ENCODE measurements around the gene PLCH2. TPM values are rescaled to one million over a fixed set of nuclear protein-coding genes. Genes with fewer than 3 reads are reported as not detected.

PLCH2 gene
- total and polyA plus RNA-seq, 2 donors (not counting 1 experiment from before 2014, with no cell fraction given), result 20.0 to 34.9 TPM

GRCh38 chr1:2435091-2435490 is 41.0 kb upstream of the PLCH2 start:
- no peak overlapping the region for H3K4me2 ChIP-seq (replicated peaks; ENCODE audit: low read depth, low read length, poor library complexity, severe bottlenecking)
- no peaks in the 10 kb centered on the region for H3K4me1 ChIP-seq (ENCODE audit: control insufficient read depth in 2 of 2, insufficient read depth in 2 of 2, low read length in 2 of 2)
- H3K4me1 Mint-ChIP-seq, result no peaks in the 10 kb centered on the region
- H3K9me3 Mint-ChIP-seq (ENCODE audit: insufficient read depth), result no peaks in the 10 kb centered on the region
- H2AFZ ChIP-seq (ENCODE audit: insufficient read depth, low read depth, low read length, poor library complexity, severe bottlenecking), result no peak overlapping the region
- H3K9me3 ChIP-seq (ENCODE audit: control extremely low read depth in 1 of 3, control insufficient read depth in 2 of 3, insufficient read depth in 1 of 3, low read length in 2 of 3), result peaks cover 0 to 5% (median 2%) of the 10 kb centered on the region in 3 donors
- no peaks in the 10 kb centered on the region for H3K27me3 Mint-ChIP-seq
- H3K4me3 Mint-ChIP-seq, result no peak overlapping the region
- H3K27ac ChIP-seq (ENCODE audit: low read length in 2 of 2), result no peak overlapping the region
- no peaks in the 10 kb centered on the region for H3K79me2 ChIP-seq (ENCODE audit: control insufficient read depth, insufficient read depth, low read length)
- H3K27ac Mint-ChIP-seq, result no peak overlapping the region
- H3K9ac ChIP-seq (ENCODE audit: low read length), result no peak overlapping the region
- no peak overlapping the region for H3K4me3 ChIP-seq (ENCODE audit: control extremely low read depth in 1 of 5, extremely low read depth in 1 of 5, insufficient read depth in 1 of 5, low read depth in 2 of 5, low read length in 4 of 5)
- H4K20me1 ChIP-seq (ENCODE audit: control insufficient read depth, insufficient read depth, low read length, poor library complexity, severe bottlenecking), result no peaks in the 10 kb centered on the region
- 69% methylated on average over 8 of the region's 9 CpGs for WGBS (ENCODE audit: insufficient coverage)
- H3K27me3 ChIP-seq (replicated peaks in 1 of 4; ENCODE audit: control extremely low read depth in 1 of 4, control insufficient read depth in 3 of 4, insufficient read depth in 4 of 4, low read length in 3 of 4), result peaks cover 0 to 8% (median 0%) of the 10 kb centered on the region in 4 experiments
- no peaks in the 10 kb centered on the region for H3K36me3 ChIP-seq (replicated peaks in 1 of 2; ENCODE audit: control extremely low read depth in 1 of 2, control insufficient read depth in 1 of 2, extremely low read depth in 1 of 2, insufficient read depth in 2 of 2, low read length in 1 of 2)
- DNase-seq (no peak), ATAC-seq (ENCODE audit: low read depth) (no peak)
- POLR2A ChIA-PET, result no interaction called here
- no peak for TF ChIP-seq EZH2 (IDR thresholded peaks at IDR 0.05; ENCODE audit: borderline replicate concordance, insufficient read depth, low read depth, low read length, poor library complexity, severe bottlenecking)
- TF ChIP-seq CTCF (IDR thresholded peaks at IDR 0.05), result no peak
- intact Hi-C loops (cut with micrococcal nuclease), result no loop called here
- CTCF ChIA-PET, result no interaction called here

- no peak overlapping the region for H3K27ac Mint-ChIP-seq
- Histone ChIP-seq H3K27ac (ENCODE audit: low read length in 2 of 2) (no peak overlapping the region), H3K27me3 (replicated peaks in 1 of 4; ENCODE audit: control extremely low read depth in 1 of 4, control insufficient read depth in 3 of 4, insufficient read depth in 4 of 4, low read length in 3 of 4) (peaks cover 0 to 4% (median 0%) of the 10 kb centered on the region in 4 experiments), H3K36me3 (replicated peaks in 1 of 2; ENCODE audit: control extremely low read depth in 1 of 2, control insufficient read depth in 1 of 2, extremely low read depth in 1 of 2, insufficient read depth in 2 of 2, low read length in 1 of 2) (no peaks in the 10 kb centered on the region), H3K4me2 (replicated peaks; ENCODE audit: low read depth, low read length, poor library complexity, severe bottlenecking) (no peak overlapping the region), H2AFZ (ENCODE audit: insufficient read depth, low read depth, low read length, poor library complexity, severe bottlenecking) (no peak overlapping the region), H3K79me2 (ENCODE audit: control insufficient read depth, insufficient read depth, low read length) (no peaks in the 10 kb centered on the region), H3K9ac (ENCODE audit: low read length) (no peak overlapping the region), H3K4me1 (ENCODE audit: control insufficient read depth in 2 of 2, insufficient read depth in 2 of 2, low read length in 2 of 2) (no peaks in the 10 kb centered on the region), H4K20me1 (ENCODE audit: control insufficient read depth, insufficient read depth, low read length, poor library complexity, severe bottlenecking) (no peaks in the 10 kb centered on the region), H3K9me3 (ENCODE audit: control extremely low read depth in 1 of 3, control insufficient read depth in 2 of 3, insufficient read depth in 1 of 3, low read length in 2 of 3) (no peaks in the 10 kb centered on the region), H3K4me3 (ENCODE audit: control extremely low read depth in 1 of 5, extremely low read depth in 1 of 5, insufficient read depth in 1 of 5, low read depth in 2 of 5, low read length in 4 of 5) (no peak overlapping the region)
- DNase-seq (no peak), ATAC-seq (ENCODE audit: low read depth) (no peak)
- intact Hi-C loops (cut with micrococcal nuclease), result no loop called here
- POLR2A ChIA-PET, result no interaction called here
- no peaks in the 10 kb centered on the region for H3K9me3 Mint-ChIP-seq (ENCODE audit: insufficient read depth)
- no peak overlapping the region for H3K4me3 Mint-ChIP-seq
- H3K4me1 Mint-ChIP-seq, result no peaks in the 10 kb centered on the region
- CTCF ChIA-PET, result no interaction called here
- 69% methylated on average over 2 of the region's 2 CpGs for WGBS (ENCODE audit: insufficient coverage)
- H3K27me3 Mint-ChIP-seq, result no peaks in the 10 kb centered on the region
- TF ChIP-seq EZH2 (IDR thresholded peaks at IDR 0.05; ENCODE audit: borderline replicate concordance, insufficient read depth, low read depth, low read length, poor library complexity, severe bottlenecking) (no peak), CTCF (IDR thresholded peaks at IDR 0.05) (no peak)
Measured at GRCh38 chr1:2435746-2436355, 40.2 kb upstream of the PLCH2 start.

Measured in B cell (primary cell).